GM19328 (cell line): ENCODE measurements around the gene VARS2.
"Not testable (repeated sequence)": the region's sequence is repeated elsewhere in the genome, so short reads cannot be mapped to it uniquely, and the experiment has no call there.

Source experiments
- ATAC-seq: cut with Tn5 transposase; IDR thresholded peaks from one replicate; pipeline ENCODE4 v1.9.1; 2021; ENCODE audit warnings: mild to moderate bottlenecking, moderate library complexity; ENCODE audit not compliant: unreplicated experiment

The VARS2 gene

DNA sequence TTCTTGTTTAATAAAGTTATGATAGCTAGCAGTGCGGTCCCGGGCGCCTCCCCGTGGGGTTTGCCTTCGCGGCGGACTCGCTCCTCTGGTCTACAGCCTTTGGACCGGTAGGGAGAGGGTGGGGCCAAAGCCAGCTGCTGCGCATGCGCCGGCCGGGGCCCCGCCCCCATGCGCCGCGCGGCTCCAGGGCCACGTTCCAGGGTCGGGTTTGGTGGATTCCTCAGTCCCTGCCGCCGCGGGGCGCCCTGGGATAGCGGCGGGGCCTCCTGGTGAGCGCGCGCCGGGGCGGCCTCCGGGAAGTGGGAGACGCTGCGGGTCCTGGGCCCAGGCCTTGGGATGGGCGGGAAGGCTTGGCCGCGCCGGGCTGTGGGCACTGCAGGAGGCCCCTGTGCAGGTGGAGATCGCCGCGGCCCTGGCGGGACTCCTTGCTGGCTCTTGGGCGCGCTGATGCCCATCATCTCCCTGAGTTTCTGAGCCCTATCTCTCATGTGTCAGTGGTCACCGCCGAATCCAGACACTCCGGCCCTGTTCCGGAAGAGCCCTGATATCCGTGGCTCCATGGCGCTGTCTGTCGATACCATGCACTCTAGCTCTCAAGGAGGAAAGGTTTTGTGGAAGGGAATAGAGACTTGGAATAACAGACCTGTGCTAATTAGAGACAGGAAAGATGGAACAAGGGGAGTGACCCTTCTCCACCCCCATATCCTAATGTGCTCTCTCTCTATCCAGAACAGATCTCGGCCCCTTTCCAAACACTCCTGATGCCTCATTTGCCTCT is at the start of gene VARS2:
TSS of gene VARS2 (plus strand) at position 163 of the 778 bp plus-strand sequence. CDS start at position 762, 599 bp downstream.
- ATAC-seq = peak; percentile 80

- ATAC-seq = no peak
Measured at GRCh38 chr6:30864325-30864724, 49.7 kb upstream of the VARS2 start.

DNA sequence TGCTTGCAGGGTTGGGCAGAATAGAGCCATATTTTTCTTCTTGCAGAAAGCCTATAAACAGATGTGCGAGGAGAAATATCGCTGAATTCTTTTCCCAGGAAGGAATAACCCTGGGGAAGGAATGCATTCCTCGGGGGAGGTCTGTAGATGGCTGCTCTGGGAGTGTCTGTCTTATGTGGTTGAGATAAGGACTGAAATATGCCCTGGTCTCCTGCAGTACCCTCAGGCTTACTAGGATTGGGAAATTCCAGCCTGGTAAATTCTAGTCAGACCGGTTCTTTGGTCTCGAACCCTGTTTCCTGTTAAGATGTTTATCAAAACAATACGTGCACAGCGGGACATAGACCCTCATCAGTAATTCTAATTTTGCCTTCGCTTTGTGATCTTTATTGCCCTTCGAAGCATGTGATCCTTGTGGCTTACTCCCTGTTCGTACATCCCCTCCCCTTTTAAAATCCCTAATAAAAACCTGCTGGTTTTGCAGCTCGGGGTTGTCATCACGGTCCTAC is 44.7 kb upstream of the VARS2 start:
- not testable (repeated sequence) for ATAC-seq

GRCh38 chr6:30870546-30870945 is 43.5 kb upstream of the VARS2 start:
- no peak for ATAC-seq

DNA sequence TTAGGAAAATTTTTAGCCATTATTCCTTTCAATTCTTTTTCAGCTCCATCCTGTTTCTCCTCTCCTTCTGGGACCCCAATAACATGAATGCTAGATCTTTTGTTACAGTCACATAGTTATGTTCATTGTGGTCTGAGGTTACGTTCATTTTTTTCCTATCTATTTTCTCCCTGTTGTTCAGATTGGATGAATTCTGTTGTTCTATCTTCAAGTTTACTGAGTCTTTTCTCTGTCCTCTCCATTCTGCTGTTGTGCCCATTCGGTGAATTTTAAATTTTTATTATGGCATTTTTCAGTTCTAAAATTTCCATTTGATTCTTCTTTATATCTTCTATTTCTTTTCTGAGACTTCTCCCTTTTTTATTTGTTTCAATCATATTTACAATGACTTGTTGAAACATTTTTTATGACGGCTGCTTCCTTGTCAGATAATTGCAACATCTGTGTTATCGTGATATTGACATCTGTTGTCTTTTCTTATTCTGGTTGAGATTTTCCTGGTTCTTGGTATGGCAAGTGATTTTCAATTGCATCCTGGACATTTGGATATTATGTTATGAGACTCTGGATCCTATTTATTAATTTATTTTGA is 42.4 kb upstream of the VARS2 start:
- no peak for ATAC-seq

DNA sequence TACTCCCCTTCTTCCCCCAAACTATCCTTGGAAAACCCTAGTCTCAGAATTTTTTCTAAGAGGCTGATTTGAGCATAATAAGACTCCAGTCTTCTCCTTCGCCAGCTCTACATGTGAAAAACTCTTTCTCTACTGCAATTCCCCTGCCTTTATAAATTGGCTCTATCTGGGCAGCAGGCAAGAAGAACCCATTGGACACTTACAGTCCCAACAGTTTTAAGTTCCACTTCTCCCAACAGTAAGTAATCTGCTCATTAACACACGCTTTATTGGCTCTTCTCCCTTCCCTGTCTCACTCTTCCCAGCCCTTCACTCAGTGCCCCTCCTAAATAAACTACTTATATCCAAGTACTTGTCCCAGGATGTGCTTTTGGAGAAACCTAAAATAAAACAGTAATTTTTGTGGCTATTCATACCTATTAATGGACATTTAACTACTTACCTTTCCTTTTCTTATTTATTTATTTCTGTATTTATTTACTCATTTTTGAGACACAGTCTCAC is 40.8 kb upstream of the VARS2 start:
- no peak for ATAC-seq

DNA sequence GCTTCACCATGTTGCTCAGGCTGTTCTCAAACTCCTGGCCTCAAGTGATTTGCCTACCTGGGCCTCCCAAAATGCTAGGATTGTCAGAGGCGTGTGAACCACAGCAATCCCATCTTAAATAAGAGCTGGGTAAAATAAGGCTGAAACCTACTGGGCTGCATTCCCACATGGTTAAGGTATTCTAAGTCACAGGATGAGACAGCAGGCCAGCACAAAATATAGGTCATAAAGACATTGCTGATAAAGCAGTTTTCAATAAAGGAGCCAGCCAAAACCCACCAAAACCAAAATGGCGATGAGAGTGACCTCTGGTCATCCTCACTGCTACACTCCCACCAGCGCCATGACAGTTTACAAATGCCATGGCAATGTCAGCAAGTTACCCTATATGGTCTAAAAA is 40.2 kb upstream of the VARS2 start:
- not testable (repeated sequence) for ATAC-seq

DNA sequence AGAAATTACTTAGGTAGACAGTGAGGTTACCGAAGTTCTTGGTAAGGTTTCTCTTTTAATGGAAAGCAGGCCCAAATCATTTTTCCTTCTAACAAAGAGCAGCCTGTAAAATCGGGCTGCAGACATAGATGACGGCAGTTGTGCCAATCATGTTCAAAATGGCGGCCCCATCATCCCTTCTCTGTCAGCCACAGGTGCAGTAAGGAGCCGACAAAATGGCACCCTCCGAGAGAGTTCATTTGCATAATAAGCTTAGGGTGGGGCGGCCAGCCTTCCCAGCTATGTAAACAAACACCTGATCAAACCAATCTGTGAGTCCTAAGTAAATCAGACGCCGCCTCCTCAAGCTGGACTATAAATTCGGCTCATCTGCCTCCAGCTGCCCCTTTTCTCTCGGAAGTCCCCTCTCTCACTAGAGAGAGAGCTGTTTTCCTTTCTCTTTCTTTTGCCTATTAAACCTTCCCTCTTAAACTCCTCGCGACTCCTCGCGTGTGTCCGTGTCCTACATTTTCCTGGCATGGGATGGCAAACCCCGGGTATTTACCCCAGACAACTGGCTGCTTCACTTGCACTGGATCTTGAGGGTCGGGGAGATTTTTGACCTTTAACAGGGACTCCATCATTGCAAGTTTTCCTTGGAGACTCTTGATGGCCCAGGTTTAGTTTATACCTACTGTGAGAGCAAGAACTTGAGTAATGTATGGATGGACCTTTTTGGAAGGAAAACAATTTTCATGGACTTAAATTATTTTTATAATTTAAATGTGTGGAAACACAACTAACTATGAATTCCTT is 38.6 kb upstream of the VARS2 start:
- ATAC-seq = no peak

DNA sequence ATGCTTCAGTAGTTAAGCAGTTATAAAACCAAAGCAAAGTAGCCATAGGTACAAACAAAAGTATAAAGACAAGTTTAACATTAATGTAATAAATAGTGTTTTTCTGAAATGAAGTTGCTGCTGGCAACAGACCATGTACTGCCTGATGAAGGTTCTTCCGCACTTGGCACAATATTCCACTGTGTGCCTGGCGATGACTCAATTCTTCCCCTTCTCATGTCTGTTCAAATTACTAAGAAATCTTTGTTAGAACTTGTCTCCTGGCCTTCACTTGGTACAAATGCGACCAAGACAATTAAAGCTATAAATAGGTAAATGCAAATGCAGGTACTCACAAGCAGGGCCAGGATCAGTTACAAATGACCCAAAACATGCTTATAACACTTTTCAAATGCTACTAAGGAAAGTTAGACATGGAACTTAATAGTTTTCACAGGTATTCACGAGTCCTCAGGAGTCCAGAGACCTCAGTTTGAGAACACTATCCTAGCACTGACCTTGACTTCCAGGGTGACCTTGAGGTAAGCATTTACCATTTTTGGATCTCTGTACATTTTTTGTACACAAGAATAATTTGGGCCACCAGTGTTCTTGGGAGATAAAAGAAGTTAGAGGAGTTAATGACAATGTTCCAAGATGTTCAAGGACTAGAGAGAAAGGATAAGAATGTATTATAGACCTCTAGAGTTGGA is 37.9 kb upstream of the VARS2 start:
- ATAC-seq = no peak

GRCh38 chr6:30877419-30878262 is 36.4 kb upstream of the VARS2 start:
- no peak for ATAC-seq

DNA sequence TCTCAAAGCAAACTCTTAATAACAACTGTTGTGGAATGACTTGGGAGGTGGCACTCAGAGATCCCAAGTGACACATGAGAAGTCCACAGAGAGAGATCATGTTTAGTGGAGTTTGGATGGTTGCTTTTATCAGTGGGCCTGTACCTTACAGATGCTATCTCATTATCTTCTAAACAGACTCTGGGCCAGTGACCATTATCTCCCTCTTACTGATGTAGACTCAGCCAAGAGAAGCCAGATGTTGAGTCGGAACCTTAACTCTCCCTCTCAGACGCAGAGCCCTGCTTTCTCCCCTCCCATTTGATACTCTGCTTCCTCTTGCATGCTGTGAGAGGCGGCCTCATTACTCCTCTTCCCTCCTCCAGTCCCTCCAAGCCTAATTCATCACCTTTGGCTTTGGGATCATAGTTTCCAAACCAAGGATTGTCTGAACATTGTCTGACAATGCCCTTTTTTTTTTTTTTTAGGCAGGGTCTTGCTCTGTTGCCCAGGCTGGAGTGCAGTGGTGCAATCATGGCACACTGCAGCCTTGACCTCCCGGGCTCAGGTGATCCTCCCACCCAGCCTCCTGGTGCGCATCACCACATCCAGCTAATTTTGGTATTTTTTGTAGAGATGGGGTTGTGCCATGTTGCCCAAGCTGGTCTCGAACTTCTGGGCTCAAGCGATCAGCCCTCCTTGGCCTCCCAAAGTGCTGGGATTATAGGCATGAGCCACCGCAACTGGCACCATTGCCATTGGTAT is 34.2 kb upstream of the VARS2 start:
- no peak for ATAC-seq

GRCh38 chr6:30880698-30881252 is 33.3 kb upstream of the VARS2 start:
- ATAC-seq = no peak

DNA sequence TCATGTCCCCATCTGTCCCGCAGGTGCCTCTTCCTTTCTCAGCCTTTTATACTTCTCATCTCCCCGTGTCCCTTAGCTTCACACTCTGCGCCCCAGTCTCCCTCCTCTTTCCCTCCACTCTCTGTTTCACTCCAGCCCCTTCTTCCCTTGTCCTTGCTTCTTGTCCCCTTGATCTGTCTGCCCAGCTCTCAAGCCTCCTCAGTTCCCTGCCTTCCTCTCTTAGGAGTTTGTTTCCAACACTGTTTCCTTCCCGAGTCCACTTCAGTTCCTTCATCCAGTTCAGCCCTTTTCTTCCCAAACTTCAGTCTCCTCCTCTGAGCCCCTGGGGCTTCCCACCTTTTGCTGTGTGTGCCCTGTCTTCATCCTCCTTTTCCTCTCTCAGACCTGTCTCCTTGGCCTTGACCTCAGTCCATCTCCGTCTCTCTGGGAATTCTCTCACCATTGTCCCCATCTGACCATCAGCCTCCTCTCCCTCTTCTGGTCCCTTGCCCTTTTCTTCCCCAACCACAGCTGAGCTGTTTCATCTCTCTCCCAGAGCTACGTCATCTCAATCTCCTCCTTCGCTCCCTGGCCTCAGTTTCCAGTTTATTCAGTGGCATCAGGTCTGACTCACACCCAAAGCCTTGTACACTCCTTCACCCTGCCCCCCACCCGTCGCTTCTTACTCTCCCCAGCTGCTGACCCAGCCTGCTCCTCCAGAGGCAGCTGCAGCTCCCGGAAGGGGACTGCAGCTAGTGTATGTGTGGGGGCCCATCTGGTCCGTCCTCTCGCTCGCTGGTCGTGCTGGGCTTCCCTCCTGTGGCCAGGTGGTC is 32.4 kb upstream of the VARS2 start:
- ATAC-seq = no peak

GRCh38 chr6:30882204-30882758 is 31.8 kb upstream of the VARS2 start:
- no peak for ATAC-seq

- ATAC-seq = no peak
Measured at GRCh38 chr6:30882759-30883684, 31.0 kb upstream of the VARS2 start.

GRCh38 chr6:30883685-30884520 is 30.1 kb upstream of the VARS2 start, which contains the start of gene DDR1:
TSS of gene DDR1 (plus strand) at chr6:30884519. CDS start at chr6:30888730, 4,211 bp downstream.
- ATAC-seq = no peak
